GM21825 (cell line): ENCODE measurements around the gene GUCD1.
"Not testable (repeated sequence)": the region's sequence is repeated elsewhere in the genome, so short reads cannot be mapped to it uniquely, and the experiment has no call there.

Experiments used
- ATAC-seq: cut with Tn5 transposase; IDR thresholded peaks from one replicate; pipeline ENCODE4 v1.9.1; 2021; ENCODE audit warnings: mild to moderate bottlenecking, moderate library complexity; ENCODE audit not compliant: unreplicated experiment

The GUCD1 gene

GRCh38 chr22:24566899-24567511 lies 12.1 kb upstream of the GUCD1 start:
- no peak for ATAC-seq

- ATAC-seq: no peak
Measured at GRCh38 chr22:24565077-24565476, 10.1 kb upstream of the GUCD1 start.

GRCh38 chr22:24564376-24565058 lies 9.6 kb upstream of the GUCD1 start:
- no peak for ATAC-seq

GRCh38 chr22:24563246-24563645 lies 8.3 kb upstream of the GUCD1 start:
- no peak for ATAC-seq

GRCh38 chr22:24559471-24559870 lies 4.5 kb upstream of the GUCD1 start:
- no peak for ATAC-seq

GRCh38 chr22:24555165-24556039 lies 464 bp upstream of the GUCD1 start, which contains the start of gene SNRPD3:
Gene SNRPD3 (plus strand): TSS chr22:24555999. CDS start chr22:24557675, 1,676 bp downstream.
- peak; percentile 60 for ATAC-seq

- no peak for ATAC-seq
Measured at GRCh38 chr22:24553597-24554312, 1.2 kb downstream of the GUCD1 start.

- ATAC-seq: not testable (repeated sequence)
Measured at GRCh38 chr22:24552503-24553286, 2.2 kb downstream of the GUCD1 start.

GRCh38 chr22:24550902-24551435 lies 4.0 kb downstream of the GUCD1 start:
- ATAC-seq: no peak

GRCh38 chr22:24550028-24550901 lies 4.7 kb downstream of the GUCD1 start:
- no peak for ATAC-seq

GRCh38 chr22:24548812-24549211 lies 6.1 kb downstream of the GUCD1 start:
- ATAC-seq: no peak

- ATAC-seq: no peak
Measured at GRCh38 chr22:24543679-24544243, 11.2 kb downstream of the GUCD1 start.

- ATAC-seq: no peak
Measured at GRCh38 chr22:24543185-24543601, 11.7 kb downstream of the GUCD1 start.

- no peak for ATAC-seq
Measured at GRCh38 chr22:24542641-24543040, 12.3 kb downstream of the GUCD1 start.

GRCh38 chr22:24541681-24542515 lies 13.0 kb downstream of the GUCD1 start:
- ATAC-seq: no peak

GRCh38 chr22:24540470-24540869 lies 14.5 kb downstream of the GUCD1 start:
- ATAC-seq: no peak

GRCh38 chr22:24536089-24536488 lies 18.8 kb downstream of the GUCD1 start:
- no peak for ATAC-seq

GRCh38 chr22:24535348-24535747 lies 19.6 kb downstream of the GUCD1 start:
- ATAC-seq: no peak
